Epidermal melanocyte (primary cell): ENCODE results near the gene BNIP5.

Experiments used
- DNase-seq: peaks from one replicate; pipeline ENCODE4 v3.0.0; 2011; ENCODE audit warnings: low spot score; ENCODE audit not compliant: insufficient read length

BNIP5 gene, protein sequence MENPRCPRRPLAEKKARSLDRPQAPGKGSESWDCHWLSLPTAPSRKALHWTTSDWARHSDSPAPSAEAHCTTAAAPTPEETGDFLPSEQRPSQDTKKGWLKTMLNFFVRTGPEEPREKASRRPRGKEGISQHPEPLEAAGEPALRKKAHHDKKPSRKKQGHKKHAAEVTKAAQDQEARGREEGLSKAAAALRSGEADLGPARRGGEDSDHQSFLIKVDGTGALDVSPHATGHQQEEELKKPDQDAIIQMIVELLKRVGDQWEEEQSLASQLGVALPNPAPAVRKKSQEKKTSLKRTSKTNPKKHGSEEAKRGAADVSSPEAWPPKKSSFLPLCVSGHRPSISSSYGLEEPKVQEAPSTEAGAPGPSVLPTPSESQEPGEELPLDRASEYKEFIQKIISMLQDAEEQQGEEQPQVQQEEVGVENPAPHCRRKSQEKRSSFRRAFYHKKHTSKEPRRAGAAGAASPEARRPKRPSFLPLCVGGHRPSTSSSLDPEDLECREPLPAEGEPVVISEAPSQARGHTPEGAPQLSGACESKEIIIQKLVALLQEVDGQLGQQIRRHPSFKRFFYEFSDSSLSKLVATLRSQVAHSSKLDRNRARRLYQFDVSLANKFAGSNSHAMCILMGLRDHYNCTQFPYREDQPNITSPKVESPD

GRCh38 chr6:36336779-36337241 lies at the start of gene BNIP5:
Gene BNIP5 (minus strand): TSS chr6:36336888. CDS start chr6:36330690, 6,198 bp downstream.
- no peak for DNase-seq

GRCh38 chr6:36384095-36384494 lies 47.4 kb upstream of the BNIP5 start:
- DNase-seq = no peak

- DNase-seq = no peak
Measured at GRCh38 chr6:36383606-36384005, 46.9 kb upstream of the BNIP5 start.

DNA sequence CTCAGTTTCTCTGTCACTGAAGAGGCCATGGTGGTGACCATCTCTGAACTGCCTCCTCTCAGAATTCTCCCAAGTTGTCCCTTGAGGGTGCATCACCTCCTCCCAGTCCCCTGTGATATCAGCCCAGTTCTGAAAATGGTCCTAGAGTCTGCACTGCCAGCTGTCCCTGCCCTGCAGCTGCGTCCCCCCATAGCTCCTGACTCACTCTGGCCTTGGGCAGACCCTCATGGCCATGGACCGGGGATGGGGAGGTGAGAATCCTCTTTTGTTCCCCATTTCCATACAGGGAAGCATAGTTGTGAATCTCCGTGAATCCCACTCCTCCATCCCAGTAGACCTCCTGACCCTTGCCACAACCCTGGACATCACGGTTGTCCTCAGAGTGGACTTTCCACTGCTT lies 46.3 kb upstream of the BNIP5 start:
- DNase-seq = no peak

DNA sequence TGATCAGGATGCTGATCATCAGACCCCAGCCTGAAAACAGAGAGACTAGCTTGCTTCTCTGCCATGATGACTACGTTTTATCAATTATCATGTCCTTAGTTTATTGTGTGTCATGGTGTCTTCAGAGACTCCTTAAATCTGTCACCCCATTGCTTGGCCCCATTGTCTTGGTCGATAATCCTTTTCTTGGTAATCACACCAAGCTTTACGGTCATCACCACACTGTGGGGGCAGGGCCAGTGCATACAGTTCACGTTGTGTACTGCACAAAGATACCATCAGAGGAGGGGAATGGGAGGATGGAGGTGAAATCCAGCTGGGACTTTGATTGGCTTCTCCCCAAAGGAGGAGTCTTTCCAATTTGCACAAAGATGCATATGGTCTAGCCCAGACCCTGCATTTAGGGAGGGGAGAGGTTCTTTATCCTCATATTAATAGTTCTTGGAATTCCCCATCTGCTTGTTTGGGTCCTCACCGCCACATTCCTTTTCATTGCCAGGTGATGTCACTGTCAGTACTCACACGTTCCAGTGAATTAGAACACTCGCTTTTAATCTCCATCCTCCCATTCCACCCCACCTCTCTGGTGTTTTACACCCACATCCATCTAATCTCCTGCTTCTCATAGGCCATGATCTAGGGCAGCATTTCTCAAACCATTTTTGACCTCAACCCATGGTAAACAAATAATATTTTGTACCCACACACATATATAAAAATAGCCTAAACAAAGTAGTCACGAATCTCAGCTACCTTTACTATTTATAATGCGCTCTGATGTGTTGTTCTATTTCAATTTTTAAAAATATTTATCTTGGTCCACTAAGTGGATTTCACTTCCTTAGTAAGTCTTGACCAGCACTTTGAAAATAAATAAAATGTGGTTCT lies 45.1 kb upstream of the BNIP5 start:
- DNase-seq = no peak

DNA sequence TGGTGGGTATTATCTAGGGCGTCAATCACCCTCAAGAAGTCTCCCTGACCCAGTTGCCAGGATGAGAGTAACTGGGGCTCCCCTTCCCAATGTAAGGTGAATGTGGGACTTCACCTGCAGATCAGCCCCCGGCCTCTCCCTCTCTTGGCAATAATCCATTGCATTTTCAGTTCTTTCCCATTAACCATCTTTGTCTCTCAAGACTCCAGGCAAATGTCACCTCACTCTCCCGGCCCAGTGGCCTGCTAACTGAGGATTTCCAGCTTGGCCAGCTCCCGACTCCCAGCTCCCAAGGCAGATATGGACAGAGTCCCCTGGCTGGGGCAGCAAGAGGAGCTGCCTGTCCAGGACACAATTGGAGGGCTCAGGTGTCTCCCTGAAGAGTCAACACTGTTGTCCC lies 43.5 kb upstream of the BNIP5 start:
- no peak for DNase-seq

DNA sequence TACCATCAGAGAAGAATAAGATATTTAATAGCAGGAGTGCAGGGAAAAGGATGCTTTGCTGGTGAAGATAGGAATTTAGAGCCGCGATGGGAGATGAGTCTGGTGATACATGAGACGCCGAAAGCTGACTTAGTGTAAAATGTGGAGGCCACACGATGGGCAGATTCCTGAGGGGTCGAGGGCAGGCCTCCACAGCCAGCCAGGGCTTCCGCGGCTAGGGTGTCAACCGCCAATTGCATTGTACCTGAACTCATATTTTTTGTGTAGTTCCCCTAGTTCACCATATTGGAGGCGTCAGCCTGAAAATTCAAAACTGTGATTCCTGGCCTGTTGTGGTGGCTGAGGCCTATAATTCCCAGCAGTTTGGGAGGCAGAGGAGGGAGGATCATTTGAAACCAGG lies 42.2 kb upstream of the BNIP5 start:
- DNase-seq = no peak

DNA sequence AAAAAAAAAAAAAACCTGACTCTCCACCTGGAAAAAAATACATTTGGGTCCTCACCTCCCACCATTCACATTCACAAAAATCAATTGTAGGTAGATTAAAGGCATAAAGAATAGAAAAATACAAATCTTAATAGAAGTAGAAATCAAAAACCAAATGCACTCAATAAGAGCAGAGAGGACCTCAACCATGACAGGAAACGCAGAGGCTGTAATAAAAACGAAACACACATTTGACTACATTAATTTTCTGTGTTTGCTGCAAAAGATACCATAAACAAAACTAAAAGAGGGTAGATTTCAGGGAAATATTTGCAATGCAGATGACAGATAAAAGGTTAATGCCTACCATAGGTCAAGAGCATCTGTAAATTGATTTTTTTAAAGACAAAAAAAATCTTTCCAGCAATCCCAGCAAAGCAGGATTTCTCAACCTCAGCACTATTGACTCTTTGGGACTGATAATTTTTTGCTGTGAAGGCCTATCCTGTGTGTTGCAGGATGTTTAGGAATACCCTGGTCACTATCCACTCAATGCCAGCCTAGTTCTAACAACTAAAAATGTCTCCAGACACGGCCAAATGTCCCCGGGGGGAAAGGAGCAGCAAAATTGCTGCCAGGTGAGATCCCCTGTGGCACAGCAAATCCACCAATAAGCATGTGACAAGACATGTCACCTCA lies 41.7 kb upstream of the BNIP5 start:
- no peak for DNase-seq

DNA sequence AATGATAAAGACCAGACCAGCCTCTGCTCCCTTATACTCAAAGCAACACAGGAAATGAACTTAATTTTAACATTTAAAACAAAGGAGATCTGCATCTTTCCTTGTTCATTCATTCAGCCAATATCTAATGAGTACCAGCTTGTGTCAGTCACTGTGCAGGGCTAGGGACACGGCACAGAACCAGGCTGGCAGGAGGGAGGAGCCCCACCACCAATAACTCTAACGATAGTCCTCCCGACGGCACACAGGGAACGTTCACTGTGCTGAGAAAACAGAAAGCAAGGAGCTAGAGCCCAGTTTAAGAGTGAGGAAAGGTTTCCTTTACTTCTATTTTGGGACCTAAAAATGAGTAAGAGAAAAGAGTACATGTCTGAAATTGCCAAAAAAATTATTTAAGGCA lies 40.9 kb upstream of the BNIP5 start:
- no peak for DNase-seq

GRCh38 chr6:36376742-36377141 lies 40.1 kb upstream of the BNIP5 start:
- no peak for DNase-seq

GRCh38 chr6:36376183-36376582 lies 39.5 kb upstream of the BNIP5 start:
- DNase-seq = no peak

- DNase-seq = no peak
Measured at GRCh38 chr6:36375644-36376155, 39.0 kb upstream of the BNIP5 start.

GRCh38 chr6:36374972-36375371 lies 38.3 kb upstream of the BNIP5 start:
- no peak for DNase-seq

DNA sequence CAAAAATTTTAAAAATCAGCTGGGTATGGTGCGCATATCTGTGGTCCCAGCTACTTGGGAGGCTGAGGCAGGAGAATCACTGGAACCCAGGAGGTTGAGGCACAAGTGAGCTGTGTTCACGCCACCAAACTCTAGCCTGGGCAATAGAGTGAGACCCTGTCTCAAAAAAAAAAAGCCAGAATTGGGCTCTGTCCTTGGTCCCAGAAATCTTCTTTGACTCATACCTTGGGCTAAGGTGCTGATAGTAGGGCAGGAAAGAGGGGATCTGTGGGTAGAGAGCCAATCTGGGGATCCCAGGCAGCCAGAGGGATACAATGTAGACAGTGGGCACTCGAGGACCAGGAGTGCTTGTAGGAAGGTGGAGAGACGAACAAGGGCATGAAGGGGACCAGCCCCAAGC lies 37.5 kb upstream of the BNIP5 start:
- DNase-seq = no peak

DNA sequence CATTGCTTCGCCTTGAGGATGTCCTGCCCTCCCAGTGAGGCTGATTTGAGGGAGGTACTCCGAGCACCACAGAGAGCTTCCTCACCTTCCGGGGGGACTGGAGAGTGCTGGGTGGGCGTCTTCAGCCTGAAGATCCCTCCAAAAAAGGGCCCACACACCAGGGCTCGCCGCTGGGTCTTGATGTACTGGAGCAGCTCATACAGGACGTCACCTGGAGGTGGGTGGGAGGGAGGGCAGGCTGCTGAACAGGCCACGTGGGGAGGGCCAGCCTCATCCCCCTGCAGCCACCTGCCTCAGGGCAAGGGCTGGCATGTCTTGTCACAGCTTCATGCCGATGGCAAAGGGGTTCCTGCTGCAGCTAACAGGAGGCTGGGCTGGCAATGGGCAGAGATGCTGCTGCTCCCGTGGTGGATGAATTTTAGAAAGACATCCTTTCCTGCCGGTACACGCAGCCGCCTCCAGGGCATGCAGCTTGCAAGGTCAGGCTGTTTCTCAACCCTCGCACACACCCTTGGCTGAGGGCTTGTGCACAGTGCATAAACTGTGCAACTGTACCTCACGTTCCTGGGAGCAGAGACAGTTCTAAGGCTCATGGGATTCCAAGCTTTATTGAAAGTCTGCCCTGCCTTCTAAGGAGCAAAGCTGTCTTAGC lies 36.8 kb upstream of the BNIP5 start:
- no peak for DNase-seq

DNA sequence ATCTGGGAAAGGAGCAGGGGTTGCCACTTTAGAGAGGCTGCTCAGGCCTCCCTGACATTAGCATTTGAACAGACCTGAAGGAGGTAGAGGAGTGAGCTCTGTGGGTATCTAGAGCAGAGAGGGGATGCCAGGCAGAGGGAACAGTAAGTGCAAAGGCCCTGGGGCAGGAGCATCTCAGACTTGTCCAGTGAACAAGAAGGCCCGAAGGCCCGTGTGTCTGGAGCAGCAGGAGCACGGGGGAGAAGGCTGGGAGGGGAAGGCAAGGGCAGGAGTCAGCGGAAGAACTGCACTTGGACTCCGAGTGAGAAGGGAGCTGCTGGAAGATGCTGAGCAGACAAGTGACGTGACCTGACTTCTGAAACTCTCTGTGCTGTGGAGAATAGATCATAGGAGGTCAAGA lies 35.4 kb upstream of the BNIP5 start:
- no peak for DNase-seq

GRCh38 chr6:36371211-36371610 lies 34.5 kb upstream of the BNIP5 start:
- DNase-seq = no peak

- DNase-seq = no peak
Measured at GRCh38 chr6:36370638-36371037, 34.0 kb upstream of the BNIP5 start.

- peak; percentile 77 for DNase-seq
Measured at GRCh38 chr6:36368921-36369865, 32.5 kb upstream of the BNIP5 start.
